ENCODE data around the gene CNN2.
A peak's percentile ranks its signal among the peaks of the same experiment; 100 is the strongest.

Gene CNN2

DNA sequence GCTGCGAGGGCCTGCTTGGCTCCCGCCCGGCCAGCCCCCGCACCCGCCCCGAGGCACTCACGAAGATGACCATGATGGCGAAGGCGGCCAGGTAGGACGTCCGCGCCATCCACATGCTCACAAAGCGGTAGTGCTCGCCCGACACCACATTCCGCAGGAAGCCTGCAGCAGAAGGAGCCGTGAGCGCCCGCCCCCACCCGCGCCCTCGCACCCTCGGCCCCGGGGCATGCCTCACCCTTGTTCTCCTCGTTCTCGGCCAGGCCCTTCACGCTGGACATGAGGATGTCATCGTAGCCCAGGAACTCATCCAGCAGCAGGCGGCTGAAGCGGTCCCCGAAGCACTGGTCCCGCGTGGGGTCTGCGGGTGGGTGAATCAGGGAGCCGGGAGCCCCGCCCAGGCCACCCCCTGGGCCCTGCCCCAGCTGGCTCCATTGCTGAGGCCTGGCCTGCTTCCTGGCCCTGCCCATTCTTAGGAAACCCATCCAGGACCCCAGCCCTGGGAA is 14.5 kb upstream of the CNN2 start:
- no peak for DNase-seq (ENCODE audit: low spot score in 2 of 2)
- H3K4me1 ChIP-seq = no peaks in the 10 kb centered on the region
- no peaks in the 10 kb centered on the region for H3K9me3 ChIP-seq
- in situ Hi-C loops (cut with MboI; ENCODE audit: low sequenced_read_pairs) = no loop called here
- H3K36me3 ChIP-seq (replicated peaks) = peaks cover 54% of the 10 kb centered on the region
- H3K27me3 ChIP-seq (ENCODE audit: low read depth) = no peaks in the 10 kb centered on the region
- H3K4me3 ChIP-seq = no peak overlapping the region

GRCh38 chr19:1012334-1012733 is 14.1 kb upstream of the CNN2 start:
- Histone ChIP-seq H3K4me3 (no peak overlapping the region), H3K36me3 (replicated peaks) (peaks cover 57% of the 10 kb centered on the region), H3K4me1 (no peaks in the 10 kb centered on the region), H3K27me3 (ENCODE audit: low read depth) (no peaks in the 10 kb centered on the region), H3K9me3 (no peaks in the 10 kb centered on the region)
- DNase-seq (ENCODE audit: low spot score in 2 of 2) = no peak
- in situ Hi-C loops (cut with MboI; ENCODE audit: low sequenced_read_pairs) = no loop called here

DNA sequence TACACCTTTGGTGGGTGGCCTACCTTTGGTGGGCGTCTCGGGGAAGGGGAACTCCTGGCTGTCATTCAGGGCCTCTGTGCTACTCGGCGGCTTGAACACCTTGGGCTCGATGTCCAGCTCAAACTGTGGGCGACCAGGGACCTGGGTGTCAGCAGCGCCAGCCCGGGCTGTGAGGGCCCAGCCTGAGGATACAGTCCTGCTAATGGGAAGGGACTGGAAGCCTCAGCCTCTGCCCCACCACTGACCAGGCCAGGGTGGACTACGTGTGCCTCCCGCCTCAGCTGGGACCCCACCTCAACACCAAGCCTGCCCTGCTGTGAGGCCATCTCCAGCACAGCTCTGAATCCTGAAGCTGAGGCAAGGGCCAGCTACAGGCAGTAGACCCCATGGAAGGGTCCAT is 13.2 kb upstream of the CNN2 start:
- Histone ChIP-seq H3K4me1 (no peaks in the 10 kb centered on the region), H3K4me3 (no peak overlapping the region), H3K9me3 (no peaks in the 10 kb centered on the region), H3K27me3 (ENCODE audit: low read depth) (no peaks in the 10 kb centered on the region), H3K36me3 (replicated peaks) (peaks cover 62% of the 10 kb centered on the region)
- no peak for DNase-seq (ENCODE audit: low spot score in 2 of 2)
- in situ Hi-C loops (cut with MboI; ENCODE audit: low sequenced_read_pairs) = no loop called here

DNA sequence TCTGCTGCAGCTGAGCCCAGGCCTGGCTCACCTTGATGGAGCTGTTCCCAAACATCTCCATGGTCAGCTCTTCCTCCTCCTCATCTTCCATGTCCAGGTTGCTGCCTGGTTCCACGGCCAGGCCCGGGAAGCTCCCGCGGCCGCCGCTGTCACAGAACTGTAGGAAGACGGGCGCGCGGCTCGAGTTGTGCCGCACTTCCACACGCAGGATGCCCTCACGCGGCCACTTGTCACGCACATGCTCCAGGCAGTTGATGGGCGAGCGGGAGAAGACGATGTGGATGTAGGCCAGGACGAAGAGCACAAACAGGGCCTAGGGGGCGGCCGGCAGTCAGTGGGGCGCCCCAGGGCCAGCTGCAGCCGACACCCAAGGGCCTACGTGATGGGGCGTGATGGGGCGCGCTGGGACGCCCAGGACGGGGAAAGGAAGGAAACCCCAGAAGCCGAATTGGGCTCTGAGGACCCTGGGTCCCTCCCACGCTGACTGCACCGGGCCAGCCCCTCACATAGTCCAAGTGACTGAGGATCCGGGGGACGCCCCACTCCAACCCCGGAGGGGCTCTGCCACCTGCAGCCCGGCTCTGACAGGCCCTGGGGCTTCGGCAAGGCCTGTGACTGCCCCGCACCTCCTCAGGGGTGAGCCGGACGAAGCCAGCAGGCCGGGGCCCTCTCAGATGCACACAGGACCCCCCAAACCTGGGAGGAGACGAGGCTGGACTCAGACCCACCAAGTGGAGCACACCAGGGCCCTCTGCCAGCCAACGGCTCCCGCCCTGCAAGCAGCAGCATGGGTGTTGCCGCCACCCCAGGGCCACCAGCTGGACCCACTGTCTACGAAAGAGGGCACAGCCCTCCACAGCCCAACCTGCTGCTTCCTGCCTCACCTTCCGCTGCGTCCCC is 12.0 kb upstream of the CNN2 start:
- Histone ChIP-seq H3K27me3 (ENCODE audit: low read depth) (no peaks in the 10 kb centered on the region), H3K9me3 (no peaks in the 10 kb centered on the region), H3K36me3 (replicated peaks) (peaks cover 70% of the 10 kb centered on the region), H3K4me1 (peaks cover 5% of the 10 kb centered on the region; the same call in 1 of the 2 replicates), H3K4me3 (no peak overlapping the region)
- no peak for DNase-seq (ENCODE audit: low spot score in 2 of 2)
- in situ Hi-C loops (cut with MboI; ENCODE audit: low sequenced_read_pairs) = no loop called here

DNA sequence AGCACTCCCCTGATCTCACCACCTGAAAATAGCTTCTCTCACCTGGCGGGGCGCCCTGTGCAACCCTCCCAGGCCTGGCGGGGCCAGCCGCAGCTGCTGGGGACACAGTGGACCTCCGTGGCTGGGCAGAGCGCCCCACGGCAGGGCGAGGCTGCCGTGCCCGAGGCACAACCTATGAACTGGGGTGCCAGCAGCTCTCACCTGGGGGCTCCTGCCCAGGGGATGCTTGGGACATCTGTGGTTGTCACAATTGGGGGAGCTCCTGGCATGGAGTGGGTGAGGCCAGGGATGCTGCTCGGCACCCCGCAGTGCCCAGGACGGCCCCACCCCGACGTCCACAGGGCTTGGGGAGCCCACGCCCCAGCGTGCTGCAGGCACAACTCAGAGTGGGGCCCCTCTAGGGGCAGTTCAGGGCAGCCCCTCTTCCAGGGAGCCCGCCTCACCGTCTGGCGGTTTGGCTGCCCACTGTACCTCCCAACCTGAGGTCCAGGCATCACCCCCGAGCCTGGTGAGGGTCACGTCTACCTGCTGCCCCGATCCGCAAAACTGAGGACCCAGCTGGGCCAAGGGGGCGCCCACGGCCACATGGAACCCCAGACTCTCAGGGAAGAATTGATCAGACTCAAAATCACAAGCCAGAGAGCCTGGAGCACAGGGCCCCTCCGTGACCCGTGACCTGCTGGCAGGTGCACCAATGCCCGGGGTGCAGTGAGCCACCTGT is 11.2 kb upstream of the CNN2 start:
- Histone ChIP-seq H3K36me3 (replicated peaks) (peaks cover 63% of the 10 kb centered on the region), H3K27me3 (ENCODE audit: low read depth) (no peaks in the 10 kb centered on the region), H3K4me1 (peaks cover 5% of the 10 kb centered on the region; the same call in 1 of the 2 replicates), H3K9me3 (no peaks in the 10 kb centered on the region), H3K4me3 (no peak overlapping the region)
- DNase-seq (ENCODE audit: low spot score in 2 of 2) = no peak
- in situ Hi-C loops (cut with MboI; ENCODE audit: low sequenced_read_pairs) = no loop called here

DNA sequence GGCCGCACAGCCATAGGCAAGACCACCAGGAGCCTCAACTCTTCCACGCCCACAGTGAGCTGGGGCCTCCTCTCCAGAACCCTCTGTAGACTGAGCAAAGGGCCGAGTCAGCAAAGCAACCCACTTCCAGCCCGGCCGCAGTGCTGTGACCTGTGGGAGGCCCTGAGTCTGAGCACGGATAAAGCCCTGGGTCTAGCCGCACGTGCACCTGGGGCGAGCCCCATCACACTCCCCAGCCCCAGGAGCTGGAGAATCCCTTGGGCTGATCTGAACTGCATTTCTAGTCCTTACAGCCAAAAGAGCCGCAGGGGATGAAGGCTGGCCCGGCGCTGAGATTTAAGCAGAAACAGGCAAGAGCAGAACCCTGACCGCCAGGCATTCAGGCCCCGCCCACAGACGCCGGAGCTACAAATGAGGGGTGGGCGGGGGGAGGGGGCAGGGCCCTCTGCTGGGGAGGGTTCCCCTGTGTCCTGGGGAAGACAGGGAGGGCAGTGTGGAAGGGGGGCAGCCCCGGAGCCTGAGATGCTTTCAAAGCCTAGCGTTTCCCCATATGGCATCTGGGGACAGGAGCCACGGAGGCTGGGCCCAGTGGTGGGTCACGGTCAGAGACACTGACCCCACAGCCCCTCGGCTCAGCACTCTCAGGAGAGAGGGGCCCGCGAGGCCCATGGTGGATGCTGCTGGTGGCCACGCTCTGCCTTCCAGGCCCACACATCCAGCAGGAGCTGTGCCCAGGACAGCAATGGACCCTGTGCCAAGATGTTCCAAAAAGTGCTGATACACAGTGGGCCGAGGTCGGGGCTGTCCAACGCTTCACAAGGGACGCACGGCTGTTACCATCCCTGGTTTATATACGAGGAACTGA is 10.4 kb upstream of the CNN2 start:
- H3K27me3 ChIP-seq (ENCODE audit: low read depth) = no peaks in the 10 kb centered on the region
- peaks cover 56% of the 10 kb centered on the region for H3K36me3 ChIP-seq (replicated peaks)
- in situ Hi-C loops (cut with MboI; ENCODE audit: low sequenced_read_pairs) = no loop called here
- peaks cover 5% of the 10 kb centered on the region; the same call in 1 of the 2 replicates for H3K4me1 ChIP-seq
- no peak for DNase-seq (ENCODE audit: low spot score in 2 of 2)
- H3K9me3 ChIP-seq = no peaks in the 10 kb centered on the region
- H3K4me3 ChIP-seq = no peak overlapping the region

DNA sequence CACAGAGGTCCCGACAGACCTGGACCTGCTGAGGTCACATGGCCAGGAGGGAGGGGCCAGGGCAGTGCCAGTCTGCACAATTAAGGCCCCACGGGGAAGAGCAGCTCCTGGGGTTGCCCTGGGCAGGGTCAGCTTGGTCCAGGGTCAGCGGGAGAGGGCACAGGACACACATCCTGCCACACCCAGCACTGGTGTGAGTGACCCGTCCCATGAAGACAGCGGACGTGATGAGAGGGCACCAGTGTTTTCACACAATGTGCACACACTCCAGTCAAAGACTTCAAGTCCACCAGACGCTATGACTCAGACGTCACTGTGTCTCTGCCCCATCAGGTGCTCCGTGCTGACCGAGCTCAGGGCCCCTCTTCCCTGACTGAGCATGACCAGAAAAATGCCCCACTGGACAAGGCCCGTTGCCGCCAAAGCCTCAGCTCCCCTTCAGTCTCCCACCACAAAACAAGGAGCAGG is 9.7 kb upstream of the CNN2 start:
- H3K36me3 ChIP-seq (replicated peaks) = peaks cover 52% of the 10 kb centered on the region
- no peak overlapping the region for H3K4me3 ChIP-seq
- H3K9me3 ChIP-seq = no peaks in the 10 kb centered on the region
- H3K27me3 ChIP-seq (ENCODE audit: low read depth) = no peaks in the 10 kb centered on the region
- in situ Hi-C loops (cut with MboI; ENCODE audit: low sequenced_read_pairs) = no loop called here
- H3K4me1 ChIP-seq = peaks cover 8% of the 10 kb centered on the region
- DNase-seq (ENCODE audit: low spot score in 2 of 2) = no peak

DNA sequence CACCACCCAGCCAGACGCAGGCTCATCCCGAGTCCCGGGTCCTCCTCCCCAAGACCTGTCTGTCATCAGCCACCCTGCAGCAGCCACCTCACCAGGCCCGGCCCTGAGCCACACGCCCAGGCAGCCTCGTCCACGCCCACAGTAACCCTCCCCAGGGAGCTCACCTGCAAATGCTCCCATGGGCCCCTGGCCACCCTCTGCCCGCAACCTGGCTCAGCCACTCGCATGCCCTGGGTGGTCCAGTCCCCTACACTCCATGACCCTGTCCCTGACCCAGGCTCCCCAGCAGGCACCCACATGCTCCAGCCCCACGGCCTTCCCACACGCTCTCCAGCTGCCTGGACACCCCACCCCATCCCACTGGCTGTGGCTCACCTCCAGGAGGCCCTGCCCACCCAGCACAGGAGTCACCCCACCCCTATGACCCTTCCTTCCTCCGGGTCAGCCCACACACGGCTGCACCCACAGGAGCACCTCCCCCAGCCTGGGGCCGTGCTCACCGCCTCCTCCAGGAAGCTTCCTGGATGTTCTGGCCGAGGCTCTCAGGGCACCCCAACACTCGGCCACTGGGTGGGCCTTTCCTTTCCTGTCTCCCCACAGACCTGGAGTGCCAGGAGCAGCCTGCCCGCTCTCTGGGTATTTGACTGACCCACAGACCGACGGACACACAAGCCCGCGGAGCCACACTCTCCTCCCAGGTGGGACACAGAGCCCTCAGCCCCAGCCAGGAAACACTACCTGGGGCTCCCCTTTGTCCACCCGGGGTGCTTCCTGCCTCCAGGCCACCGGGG is 9.1 kb upstream of the CNN2 start:
- peaks cover 10% of the 10 kb centered on the region for H3K4me1 ChIP-seq
- no peak overlapping the region for H3K4me3 ChIP-seq
- H3K27me3 ChIP-seq (ENCODE audit: low read depth) = no peaks in the 10 kb centered on the region
- DNase-seq (ENCODE audit: low spot score in 2 of 2) = no peak
- in situ Hi-C loops (cut with MboI; ENCODE audit: low sequenced_read_pairs) = no loop called here
- H3K9me3 ChIP-seq = no peaks in the 10 kb centered on the region
- H3K36me3 ChIP-seq (replicated peaks) = peaks cover 46% of the 10 kb centered on the region

DNA sequence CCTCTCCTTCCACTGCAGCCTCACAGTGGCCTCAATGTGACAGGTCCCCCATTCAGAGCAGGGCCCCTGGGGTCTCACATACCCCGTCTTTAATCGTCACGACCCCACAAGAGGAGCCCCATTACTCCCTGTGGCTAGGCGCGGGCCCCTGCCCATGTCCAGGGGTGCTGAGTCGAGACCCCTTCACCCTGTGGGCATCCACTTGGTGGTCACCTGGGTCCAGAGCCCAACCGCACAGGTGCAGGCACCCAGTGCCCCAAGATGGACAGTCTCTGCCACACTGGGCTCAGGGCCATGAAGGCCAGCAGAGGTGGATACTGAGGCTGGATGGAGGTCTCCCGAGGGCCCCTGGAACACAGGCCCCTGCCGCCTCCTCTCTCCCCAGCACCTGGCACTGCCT is 8.5 kb upstream of the CNN2 start:
- H3K36me3 ChIP-seq (replicated peaks) = peaks cover 42% of the 10 kb centered on the region
- no peak for DNase-seq (ENCODE audit: low spot score in 2 of 2)
- H3K4me3 ChIP-seq = no peak overlapping the region
- H3K9me3 ChIP-seq = no peaks in the 10 kb centered on the region
- H3K27me3 ChIP-seq (ENCODE audit: low read depth) = no peaks in the 10 kb centered on the region
- in situ Hi-C loops (cut with MboI; ENCODE audit: low sequenced_read_pairs) = no loop called here
- peaks cover 10% of the 10 kb centered on the region for H3K4me1 ChIP-seq

- no peaks in the 10 kb centered on the region for H3K27me3 ChIP-seq (ENCODE audit: low read depth)
- H3K9me3 ChIP-seq = no peaks in the 10 kb centered on the region
- in situ Hi-C loops (cut with MboI; ENCODE audit: low sequenced_read_pairs) = no loop called here
- H3K4me3 ChIP-seq = no peak overlapping the region
- peaks cover 38% of the 10 kb centered on the region for H3K36me3 ChIP-seq (replicated peaks)
- DNase-seq (ENCODE audit: low spot score in 2 of 2) = no peak
- peaks cover 10% of the 10 kb centered on the region for H3K4me1 ChIP-seq
Measured at GRCh38 chr19:1018393-1018792, 8.0 kb upstream of the CNN2 start.

DNA sequence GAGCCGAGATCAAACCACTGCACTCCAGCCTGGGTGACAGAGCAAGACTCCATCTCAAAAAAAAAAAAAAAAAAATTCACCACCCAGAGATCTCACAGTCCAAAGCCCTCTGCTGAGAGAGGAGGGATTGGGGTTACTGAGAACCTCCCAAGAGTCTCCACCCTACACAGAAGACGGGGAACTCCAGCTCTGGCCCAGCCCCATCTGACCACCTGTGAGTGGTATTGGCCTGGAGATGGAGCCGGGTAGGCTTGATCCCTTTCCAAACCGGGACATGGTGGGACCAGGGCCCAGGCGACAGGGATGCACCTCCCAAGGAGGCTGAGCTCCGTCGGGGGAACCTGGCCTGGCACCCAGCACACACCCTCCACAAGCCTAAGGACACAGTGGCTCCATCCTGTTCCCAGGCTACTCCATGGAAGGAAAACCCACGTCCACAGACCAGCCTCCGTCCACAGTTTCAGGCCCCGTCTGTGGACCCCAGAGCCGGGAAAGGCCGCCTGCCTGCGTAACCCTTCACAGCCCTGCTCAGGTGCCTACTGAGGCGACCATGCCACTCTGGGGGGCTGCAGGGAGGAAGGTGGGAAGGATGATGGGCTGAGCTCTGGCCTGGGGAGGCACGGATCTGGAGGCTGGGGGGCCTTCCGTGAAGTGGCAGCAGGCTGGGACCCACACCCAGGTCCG is 7.3 kb upstream of the CNN2 start:
- H3K36me3 ChIP-seq (replicated peaks) = peaks cover 31% of the 10 kb centered on the region
- DNase-seq (ENCODE audit: low spot score in 2 of 2) = no peak
- peaks cover 10% of the 10 kb centered on the region for H3K4me1 ChIP-seq
- no peaks in the 10 kb centered on the region for H3K9me3 ChIP-seq
- H3K27me3 ChIP-seq (ENCODE audit: low read depth) = no peaks in the 10 kb centered on the region
- in situ Hi-C loops (cut with MboI; ENCODE audit: low sequenced_read_pairs) = no loop called here
- H3K4me3 ChIP-seq = peak overlapping the region; percentile 83

- no peaks in the 10 kb centered on the region for H3K9me3 ChIP-seq
- peak overlapping the region; percentile 83 for H3K4me3 ChIP-seq
- peaks cover 10% of the 10 kb centered on the region for H3K4me1 ChIP-seq
- peaks cover 27% of the 10 kb centered on the region for H3K36me3 ChIP-seq (replicated peaks)
- in situ Hi-C loops (cut with MboI; ENCODE audit: low sequenced_read_pairs) = no loop called here
- H3K27me3 ChIP-seq (ENCODE audit: low read depth) = no peaks in the 10 kb centered on the region
- no peak for DNase-seq (ENCODE audit: low spot score in 2 of 2)
Measured at GRCh38 chr19:1019616-1019961, 6.8 kb upstream of the CNN2 start.

Data from HAP-1 (cell line).